Measurements from ENCODE around the gene CCDC80. TPM values are rescaled to one million over a fixed set of nuclear protein-coding genes. Genes with fewer than 3 reads are reported as not detected.

Gene CCDC80
- total RNA-seq, 1 donor from 2014 or later: 171 TPM

DNA sequence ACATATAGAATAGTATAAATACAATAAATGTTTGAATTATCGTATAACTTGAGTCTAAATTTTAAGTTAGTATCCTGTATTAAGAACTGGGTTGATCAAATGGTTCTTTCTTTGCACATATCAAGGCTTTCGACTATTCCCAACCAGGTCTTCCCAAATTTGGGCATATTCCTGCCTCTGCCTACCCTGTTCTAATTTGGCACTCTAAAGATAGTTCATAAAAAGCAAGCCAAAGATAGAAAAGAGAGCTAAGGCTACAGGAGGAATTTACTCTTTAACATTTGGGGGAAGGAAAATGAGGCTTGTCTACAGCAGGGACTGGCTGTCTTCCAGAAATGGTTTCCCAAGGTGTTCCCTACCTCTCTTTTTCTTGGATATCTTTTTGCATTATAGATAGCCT lies 43.0 kb downstream of the CCDC80 start:
- Histone ChIP-seq H3K27ac (replicated peaks) (no peak overlapping the region), H3K4me3 (no peak overlapping the region), H3K9me3 (replicated peaks) (peaks cover 6% of the 10 kb centered on the region), H3K36me3 (peaks cover 17% of the 10 kb centered on the region), H3K4me1 (no peaks in the 10 kb centered on the region), H3K27me3 (ENCODE audit: low read depth) (no peaks in the 10 kb centered on the region)
- DNase-seq: no peak
- intact Hi-C loops (cut with micrococcal nuclease): no loop called here
- TF ChIP-seq, protein P1, sequence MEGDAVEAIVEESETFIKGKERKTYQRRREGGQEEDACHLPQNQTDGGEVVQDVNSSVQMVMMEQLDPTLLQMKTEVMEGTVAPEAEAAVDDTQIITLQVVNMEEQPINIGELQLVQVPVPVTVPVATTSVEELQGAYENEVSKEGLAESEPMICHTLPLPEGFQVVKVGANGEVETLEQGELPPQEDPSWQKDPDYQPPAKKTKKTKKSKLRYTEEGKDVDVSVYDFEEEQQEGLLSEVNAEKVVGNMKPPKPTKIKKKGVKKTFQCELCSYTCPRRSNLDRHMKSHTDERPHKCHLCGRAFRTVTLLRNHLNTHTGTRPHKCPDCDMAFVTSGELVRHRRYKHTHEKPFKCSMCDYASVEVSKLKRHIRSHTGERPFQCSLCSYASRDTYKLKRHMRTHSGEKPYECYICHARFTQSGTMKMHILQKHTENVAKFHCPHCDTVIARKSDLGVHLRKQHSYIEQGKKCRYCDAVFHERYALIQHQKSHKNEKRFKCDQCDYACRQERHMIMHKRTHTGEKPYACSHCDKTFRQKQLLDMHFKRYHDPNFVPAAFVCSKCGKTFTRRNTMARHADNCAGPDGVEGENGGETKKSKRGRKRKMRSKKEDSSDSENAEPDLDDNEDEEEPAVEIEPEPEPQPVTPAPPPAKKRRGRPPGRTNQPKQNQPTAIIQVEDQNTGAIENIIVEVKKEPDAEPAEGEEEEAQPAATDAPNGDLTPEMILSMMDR (IDR thresholded peaks at IDR 0.05; ENCODE audit: borderline replicate concordance): no peak

DNA sequence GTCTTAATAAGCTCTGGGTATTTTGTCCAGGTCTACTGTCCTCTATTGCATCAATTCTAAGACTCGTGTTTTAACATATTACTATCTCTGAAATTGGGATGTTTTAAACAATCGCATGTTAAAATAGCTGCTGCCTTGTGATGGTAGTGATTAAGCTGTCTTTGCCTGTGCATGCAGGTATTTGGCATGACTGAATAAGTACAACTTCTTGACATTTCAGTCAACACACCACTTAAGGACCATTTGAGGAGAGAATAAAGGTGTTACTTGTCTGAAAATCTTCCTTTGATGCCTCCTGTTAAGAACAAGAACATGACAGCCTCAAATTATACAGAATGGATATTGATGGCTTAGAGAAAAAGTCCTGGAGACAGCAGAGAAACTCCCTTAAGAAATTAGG lies 46.1 kb downstream of the CCDC80 start:
- intact Hi-C loops (cut with micrococcal nuclease): no loop called here
- DNase-seq: no peak
- Histone ChIP-seq H3K27ac (replicated peaks) (no peak overlapping the region), H3K27me3 (ENCODE audit: low read depth) (no peaks in the 10 kb centered on the region), H3K4me3 (no peak overlapping the region), H3K4me1 (no peaks in the 10 kb centered on the region), H3K9me3 (replicated peaks) (peaks cover 12% of the 10 kb centered on the region), H3K36me3 (peaks cover 36% of the 10 kb centered on the region)
- TF ChIP-seq, protein P1 (IDR thresholded peaks at IDR 0.05; ENCODE audit: borderline replicate concordance): no peak

- Histone ChIP-seq H3K36me3 (peaks cover 37% of the 10 kb centered on the region), H3K27ac (replicated peaks) (no peak overlapping the region), H3K4me3 (no peak overlapping the region), H3K27me3 (ENCODE audit: low read depth) (no peaks in the 10 kb centered on the region), H3K4me1 (no peaks in the 10 kb centered on the region), H3K9me3 (replicated peaks) (peaks cover 12% of the 10 kb centered on the region)
- intact Hi-C loops (cut with micrococcal nuclease): no loop called here
- TF ChIP-seq, protein P1 (IDR thresholded peaks at IDR 0.05; ENCODE audit: borderline replicate concordance): no peak
- no peak for DNase-seq
Measured at GRCh38 chr3:112593258-112593657, 47.7 kb downstream of the CCDC80 start.

- peaks cover 45% of the 10 kb centered on the region for H3K36me3 ChIP-seq
- TF ChIP-seq, protein P1 (IDR thresholded peaks at IDR 0.05; ENCODE audit: borderline replicate concordance): no peak
- intact Hi-C loops (cut with micrococcal nuclease): loop anchor here (10.0 kb wide), 1 partner anchor 387 kb away; the partner anchor contains the start of gene CD200R1
Measured at GRCh38 chr3:112587336-112587735, 53.6 kb downstream of the CCDC80 start.

DNA sequence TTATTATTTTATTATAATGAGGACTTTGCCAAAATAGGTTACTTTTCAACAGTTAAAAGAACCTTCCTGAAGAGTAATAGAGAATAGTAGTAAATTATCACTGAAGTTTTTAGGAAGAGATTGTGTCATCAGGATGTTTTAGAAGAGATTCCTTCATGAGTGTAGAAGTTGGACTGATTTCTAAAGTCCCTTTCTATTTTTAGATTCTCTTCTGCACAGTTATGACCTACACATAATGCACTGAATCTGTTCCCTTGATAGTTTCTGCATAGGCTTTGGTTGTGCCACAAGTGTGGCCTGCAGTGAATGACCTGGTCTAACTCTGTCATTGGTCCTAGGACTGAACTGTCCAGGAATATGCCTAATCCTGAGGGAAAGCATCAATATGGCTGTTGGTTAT lies 55.2 kb downstream of the CCDC80 start:
- intact Hi-C loops (cut with micrococcal nuclease): loop anchor here (10.0 kb wide), 1 partner anchor 389 kb away; the partner anchor contains the start of gene CD200R1
- H3K36me3 ChIP-seq: peaks cover 52% of the 10 kb centered on the region
- DNase-seq: no peak
- TF ChIP-seq, protein P1 (IDR thresholded peaks at IDR 0.05; ENCODE audit: borderline replicate concordance): no peak
- H3K4me3 ChIP-seq: no peak overlapping the region
- no peaks in the 10 kb centered on the region for H3K9me3 ChIP-seq (replicated peaks)
- no peaks in the 10 kb centered on the region for H3K27me3 ChIP-seq (ENCODE audit: low read depth)
- H3K4me1 ChIP-seq: peaks cover 4% of the 10 kb centered on the region
- H3K27ac ChIP-seq (replicated peaks): no peak overlapping the region

More at GRCh38 chr3:112587336-112587735, 53.6 kb downstream of the CCDC80 start:
- Histone ChIP-seq H3K4me1 (peaks cover 4% of the 10 kb centered on the region), H3K27ac (replicated peaks) (no peak overlapping the region), H3K9me3 (replicated peaks) (no peaks in the 10 kb centered on the region), H3K4me3 (no peak overlapping the region), H3K27me3 (ENCODE audit: low read depth) (no peaks in the 10 kb centered on the region)
- no peak for DNase-seq

All from left ventricle myocardium inferior (tissue), 1 donor.